CD4-positive, alpha-beta T cell treated with Interleukin-15 for 4 hours (primary cell): ENCODE measurements around the gene EVI5.
"Not testable (repeated sequence)": the region's sequence is repeated elsewhere in the genome, so short reads cannot be mapped to it uniquely, and the experiment has no call there.

Experiments used
- DNase-seq: peaks from one replicate; pipeline ENCODE4 v3.0.0-alpha.2; 2020; ENCODE audit warnings: low spot score

The EVI5 gene

DNA sequence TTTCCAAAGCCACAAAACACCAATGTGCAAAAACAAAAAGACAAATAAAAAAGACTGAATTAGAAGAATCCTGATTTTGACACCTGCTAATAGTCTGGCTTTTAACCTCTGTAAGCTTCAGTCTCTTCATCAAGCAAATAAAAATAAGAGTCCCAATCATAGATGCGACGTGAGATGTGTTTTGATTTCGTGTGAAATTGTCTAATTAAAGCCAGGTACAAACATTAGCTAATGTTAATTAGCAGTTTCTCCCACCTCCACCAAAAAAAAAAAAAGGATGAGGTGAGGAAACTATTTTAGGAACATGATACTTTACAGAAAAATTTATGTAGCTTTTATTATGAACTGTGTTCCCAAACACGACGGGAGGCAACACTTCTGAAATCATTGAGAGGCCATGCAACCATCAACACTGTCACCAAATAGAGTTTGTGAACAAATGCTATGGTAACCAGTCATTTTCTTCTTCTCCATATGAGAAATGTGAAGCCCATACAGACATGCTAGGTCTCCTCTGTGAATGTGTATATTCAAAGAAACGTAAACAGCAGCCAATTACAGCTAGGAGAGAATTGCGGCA lies 6.7 kb upstream of the EVI5 start:
- DNase-seq = no peak

DNA sequence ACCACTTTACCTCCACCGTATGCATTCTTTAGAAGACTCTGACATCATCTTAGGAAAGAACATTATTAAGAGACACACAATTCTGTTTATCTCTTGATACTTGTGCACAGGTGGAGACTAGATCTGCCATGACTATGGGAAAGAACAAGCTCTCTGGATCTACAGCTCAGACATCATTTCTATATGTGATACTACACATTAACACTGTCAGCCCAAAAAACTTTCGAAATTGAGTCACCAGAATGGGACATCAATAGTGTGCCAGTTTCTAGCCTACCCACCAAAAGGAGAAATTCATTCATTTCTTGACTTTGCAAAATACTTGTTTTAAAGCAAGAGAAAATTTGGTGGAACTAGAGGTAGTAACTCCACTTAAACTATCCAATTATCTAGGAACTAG lies 6.0 kb upstream of the EVI5 start:
- DNase-seq = no peak

DNA sequence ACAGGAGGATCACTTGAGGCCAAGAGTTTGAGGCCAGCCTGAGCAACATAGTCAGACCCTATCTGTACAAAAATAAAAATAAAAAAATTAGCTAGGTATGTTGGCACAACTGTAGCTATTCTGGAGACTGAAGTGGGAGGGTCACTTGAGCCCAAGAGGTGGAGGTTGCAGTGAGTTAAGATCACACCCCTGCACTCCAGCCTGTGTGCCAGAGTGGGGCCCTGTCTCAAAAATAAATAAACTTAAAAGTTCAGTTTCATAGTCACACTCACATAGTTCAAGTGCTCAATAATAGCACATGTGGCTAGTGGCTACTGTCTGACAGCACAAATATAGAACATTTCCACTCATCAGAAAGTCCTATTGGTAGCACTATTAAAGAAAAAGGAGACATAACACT lies 5.2 kb upstream of the EVI5 start:
- DNase-seq = no peak

- no peak for DNase-seq
These were observed 1.4 kb upstream of the EVI5 start for GRCh38 chr1:92786111-92786901.

DNA sequence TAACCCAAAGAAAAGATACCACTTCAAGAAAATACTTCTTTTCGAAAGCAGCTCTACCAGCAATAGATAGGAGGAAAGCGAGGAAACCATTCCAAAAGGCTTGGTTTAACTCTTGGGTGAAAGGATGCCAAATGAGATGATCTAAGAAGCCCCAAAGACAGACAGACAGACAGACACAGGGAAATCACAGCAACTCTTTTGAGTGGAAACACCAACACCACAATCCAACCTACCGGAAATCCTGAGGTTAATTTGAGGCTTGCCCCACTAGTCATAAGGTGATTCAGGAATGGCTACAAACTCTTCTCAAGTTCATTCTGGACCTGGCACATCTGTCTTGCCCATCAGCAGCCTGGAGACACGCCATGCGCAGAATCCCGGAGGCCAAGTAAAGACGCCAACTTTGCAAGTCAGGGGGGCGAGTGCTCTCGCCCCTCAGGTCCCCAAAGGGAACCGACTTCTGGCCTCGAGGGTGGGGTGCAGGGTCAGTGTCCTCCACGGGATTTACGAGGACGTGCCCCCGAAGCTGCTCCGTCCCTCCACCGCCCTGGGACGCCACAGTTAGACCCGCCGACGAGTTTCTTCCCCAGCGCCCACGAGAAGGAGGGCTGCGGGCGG lies 778 bp downstream of the EVI5 start:
- peak; percentile 22 for DNase-seq

- not testable (repeated sequence) for DNase-seq
These were observed 1.4 kb downstream of the EVI5 start for GRCh38 chr1:92783550-92783949.

DNA sequence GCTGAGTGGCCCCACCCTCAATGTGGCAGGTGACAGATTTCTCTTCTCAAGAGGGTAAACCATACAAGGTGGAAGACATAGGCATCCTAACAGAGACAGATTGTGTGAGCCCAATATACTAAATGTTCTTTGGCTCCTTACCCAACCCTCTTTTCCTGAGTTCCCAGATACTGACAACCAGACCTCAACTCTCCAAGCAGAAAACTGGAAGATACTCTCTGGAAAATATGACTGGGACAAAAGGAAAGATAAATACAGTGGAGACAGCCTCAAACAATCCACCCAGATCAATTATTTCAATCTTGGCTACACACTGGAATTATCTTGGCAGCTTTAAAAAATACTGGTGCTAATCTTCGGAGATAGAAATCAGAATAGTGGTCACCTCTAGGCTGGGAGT lies 6.5 kb downstream of the EVI5 start:
- no peak for DNase-seq

GRCh38 chr1:92774407-92774806 lies 10.5 kb downstream of the EVI5 start:
- no peak for DNase-seq

DNA sequence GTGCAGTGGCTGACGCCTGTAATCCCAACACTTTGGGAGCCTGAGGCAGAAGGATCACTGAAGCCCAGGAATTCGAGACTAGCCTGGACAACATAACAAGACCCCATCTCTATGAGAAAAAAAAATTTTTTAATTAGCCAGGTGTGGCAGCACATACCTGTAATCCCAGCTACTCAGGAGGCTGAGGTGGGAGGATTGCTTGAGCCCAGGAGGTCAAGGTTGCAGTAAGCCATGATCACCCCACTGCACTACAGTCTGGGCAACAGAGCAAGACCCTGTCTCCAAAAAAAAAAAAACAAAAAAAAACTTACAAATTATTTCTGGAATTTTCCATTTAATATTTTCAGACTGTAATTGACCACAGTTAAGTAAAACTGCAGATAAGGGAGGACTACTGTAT lies 11.2 kb downstream of the EVI5 start:
- not testable (repeated sequence) for DNase-seq

DNA sequence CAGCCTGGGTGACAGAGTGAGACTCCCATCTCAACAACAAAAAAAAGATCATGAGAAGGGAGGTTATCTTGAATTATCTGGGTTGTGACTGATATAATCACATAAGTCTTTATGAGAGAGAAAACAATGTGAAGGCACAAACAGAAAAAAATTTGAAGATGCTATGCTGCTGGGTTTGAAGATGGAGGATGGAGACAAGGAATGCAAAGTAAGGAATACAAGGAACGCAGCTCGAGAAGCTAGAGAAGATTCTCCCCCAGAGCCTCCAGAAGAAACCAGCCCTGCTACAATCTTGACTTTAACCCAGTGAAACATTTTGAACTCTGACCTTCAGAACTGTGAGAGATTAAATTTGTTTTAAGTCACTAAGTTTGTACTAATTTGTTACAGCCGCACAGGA lies 15.1 kb downstream of the EVI5 start:
- DNase-seq = no peak

GRCh38 chr1:92768915-92769314 lies 16.0 kb downstream of the EVI5 start:
- DNase-seq = no peak

DNA sequence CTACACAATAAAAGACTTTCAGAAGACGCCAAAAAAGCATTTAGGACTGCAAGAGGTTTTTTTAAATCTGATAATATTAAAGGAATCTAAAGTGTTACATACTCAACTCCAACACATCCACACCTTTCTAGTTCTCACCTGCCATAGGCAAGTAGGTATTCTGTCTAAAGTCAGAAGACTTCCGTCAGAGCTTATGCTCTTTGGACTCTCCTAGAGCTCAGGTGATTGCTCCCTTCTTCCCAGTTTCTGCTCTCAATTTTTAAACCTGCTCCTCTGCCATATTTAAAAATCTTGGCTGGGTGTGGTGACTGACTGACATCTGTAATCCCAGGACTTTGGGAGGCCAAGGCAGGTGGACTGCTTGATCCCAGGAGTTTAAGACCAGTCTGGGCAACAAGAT lies 16.6 kb downstream of the EVI5 start:
- no peak for DNase-seq

DNA sequence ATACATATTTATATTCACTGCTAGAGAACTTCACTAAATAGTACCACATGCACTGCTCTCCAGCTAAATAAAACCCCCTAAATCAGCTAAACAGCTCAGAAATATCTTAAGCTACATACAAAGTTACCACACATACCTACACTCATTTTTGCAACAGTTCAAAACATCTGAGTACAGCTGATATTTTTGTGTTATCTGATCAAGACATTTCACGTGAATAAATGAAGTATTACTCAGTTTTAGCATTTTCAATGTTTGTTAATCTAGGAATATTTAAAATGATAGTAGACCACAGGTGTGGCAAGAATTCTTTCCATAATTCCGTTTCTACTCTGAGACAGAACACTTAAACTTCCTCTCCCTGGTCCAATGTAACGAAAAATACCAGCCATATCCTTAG lies 20.8 kb downstream of the EVI5 start:
- no peak for DNase-seq

DNA sequence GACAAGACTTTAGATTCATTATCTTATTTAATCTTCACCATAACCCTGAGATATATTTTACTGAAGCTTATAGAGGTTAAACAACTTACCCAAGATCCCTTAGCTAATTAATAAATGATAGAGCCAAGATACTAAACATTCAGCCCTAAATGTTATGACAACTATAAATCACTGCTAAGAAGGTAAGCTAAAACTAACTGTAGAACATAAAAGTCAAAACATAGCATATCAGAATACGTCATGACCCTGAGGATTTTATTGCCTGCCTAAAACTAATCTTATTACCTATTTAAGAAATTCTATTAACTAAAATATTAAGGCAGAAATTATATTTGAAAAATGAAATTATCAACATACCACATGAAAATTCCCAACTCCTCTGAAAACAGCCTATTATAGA lies 22.6 kb downstream of the EVI5 start:
- no peak for DNase-seq

GRCh38 chr1:92759361-92759760 lies 25.5 kb downstream of the EVI5 start:
- DNase-seq = no peak

GRCh38 chr1:92756537-92756936 lies 28.4 kb downstream of the EVI5 start:
- DNase-seq = no peak

DNA sequence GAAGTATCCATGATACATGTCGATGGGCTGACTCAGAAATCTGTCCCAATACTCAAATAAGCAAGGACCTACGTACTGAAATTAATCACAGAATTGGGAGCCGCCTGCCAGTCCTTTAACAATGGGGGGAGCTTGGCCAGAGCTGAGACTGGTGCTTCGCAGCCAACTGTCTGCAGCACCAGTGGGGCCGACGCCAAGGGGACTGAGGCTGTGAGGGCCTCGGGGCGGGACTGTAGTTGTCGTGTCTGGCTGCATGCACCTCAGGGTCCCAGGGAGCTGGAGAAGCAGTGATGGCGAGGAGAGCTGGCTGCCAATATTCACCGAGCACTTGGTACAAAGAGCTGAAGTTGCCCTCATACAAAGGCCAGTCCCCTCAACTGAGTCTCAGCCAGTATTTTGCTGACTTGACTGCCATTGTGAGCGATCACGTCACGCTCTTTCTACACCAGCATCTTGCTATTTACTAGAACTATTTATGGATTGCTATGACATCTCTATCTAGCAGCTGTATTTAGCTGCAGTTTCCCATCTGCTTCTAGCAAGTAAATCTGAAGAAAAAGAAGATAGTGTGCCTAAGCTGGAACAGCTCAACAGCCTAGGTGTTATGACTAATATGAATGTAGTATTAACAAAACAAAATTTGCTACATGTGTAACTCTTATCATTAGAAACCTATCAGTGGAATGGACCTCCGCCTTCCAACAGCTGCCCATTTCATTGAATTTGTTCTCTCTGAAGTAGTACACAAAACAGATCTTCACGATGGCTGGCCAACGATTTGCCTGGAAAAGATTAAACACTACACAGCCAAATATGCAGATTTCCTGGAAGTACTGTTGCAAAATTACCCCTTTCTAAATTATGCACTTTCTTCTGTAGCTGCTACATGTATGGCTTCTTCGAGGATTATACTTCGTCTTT lies 29.1 kb downstream of the EVI5 start:
- DNase-seq = no peak

- no peak for DNase-seq
These were observed 30.2 kb downstream of the EVI5 start for GRCh38 chr1:92754719-92755050.

- no peak for DNase-seq
These were observed 30.7 kb downstream of the EVI5 start for GRCh38 chr1:92754000-92754718.

- DNase-seq = no peak
These were observed 32.2 kb downstream of the EVI5 start for GRCh38 chr1:92752719-92753118.

DNA sequence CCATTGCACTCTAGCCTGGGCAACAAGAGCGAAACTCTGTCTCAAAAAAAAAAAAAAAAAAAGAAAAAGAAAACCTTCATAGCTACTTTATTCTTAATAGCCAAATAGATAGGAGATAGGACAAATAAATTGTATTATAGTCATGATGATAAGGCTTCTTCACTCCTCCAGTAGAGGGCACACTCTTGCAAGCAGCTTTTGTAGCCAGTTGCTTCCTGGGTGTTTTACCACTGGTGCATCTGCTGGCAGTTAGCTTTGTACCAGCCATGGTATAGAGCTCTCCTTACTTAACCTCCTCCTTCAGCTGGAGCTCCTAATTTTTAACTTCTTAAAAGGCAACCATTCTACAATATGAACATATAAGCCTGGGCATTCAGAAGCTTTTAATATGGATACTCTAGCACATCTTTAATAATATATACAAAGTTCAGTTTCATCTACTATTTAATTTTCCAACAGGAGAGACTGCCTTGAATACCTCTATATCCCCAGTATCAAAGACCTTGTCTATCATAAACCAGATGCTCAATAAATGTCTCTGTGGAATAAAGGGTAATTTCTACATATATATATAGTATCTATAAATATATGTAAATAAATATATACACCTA lies 35.8 kb downstream of the EVI5 start:
- DNase-seq = peak; percentile 47

GRCh38 chr1:92748138-92748537 lies 36.8 kb downstream of the EVI5 start:
- no peak for DNase-seq
